Keratinocyte (primary cell): ENCODE data around the gene HOXB5. TPM values are rescaled to one million over a fixed set of nuclear protein-coding genes. Genes with fewer than 3 reads are reported as not detected.

Source experiments
- DNase-seq: peaks from one replicate; pipeline ENCODE4 v3.0.0-alpha.2; 2011; ENCODE audit warnings: low read depth, missing footprints, low spot score
- FAIRE-seq: peaks from 2 replicates; lab custom pipeline; 2011; peaks lifted over from hg19 to GRCh38; lab: Jason Lieb, UNC
- H2AFZ ChIP-seq: 2 replicates; pipeline ENCODE4 v1.6.0; 2012; ENCODE audit warnings: low read length, control low read depth, inconsistent platforms; ENCODE audit not compliant: control insufficient read depth
- H3K27ac ChIP-seq: 2 replicates; pipeline ENCODE4 v1.5.1; 2011; ENCODE audit warnings: low read length; ENCODE audit not compliant: control insufficient read depth, insufficient read depth
- H3K27me3 ChIP-seq: 3 replicates; pipeline ENCODE4 v1.6.0; 2011; ENCODE audit warnings: low read length; ENCODE audit not compliant: control insufficient read depth, insufficient read depth; ENCODE audit errors: extremely low read depth
- H3K36me3 ChIP-seq, 2 experiments: 2 replicates in 1 of 2; 3 replicates in 1 of 2; pipeline ENCODE4 v1.5.1; 2011; ENCODE audit warnings: low read length in 2 of 2, mild to moderate bottlenecking in 1 of 2; ENCODE audit not compliant: control insufficient read depth in 2 of 2, insufficient read depth in 2 of 2; ENCODE audit errors: extremely low read depth in 1 of 2
- H3K4me1 ChIP-seq: 3 replicates; pipeline ENCODE4 v1.5.1; 2011; ENCODE audit warnings: low read length; ENCODE audit not compliant: control insufficient read depth, insufficient read depth; ENCODE audit errors: extremely low read depth
- H3K4me2 ChIP-seq: 3 replicates; pipeline ENCODE4 v1.6.0; 2011; ENCODE audit warnings: low read depth, low read length; ENCODE audit not compliant: control insufficient read depth, insufficient read depth; ENCODE audit errors: extremely low read depth
- H3K4me3 ChIP-seq, 3 experiments: fragments of 200-600 bp in 1 of 3; sonication (generic) in 1 of 3; 2 replicates in 2 of 3; 3 replicates in 1 of 3; pipeline ENCODE4 v1.5.1; 2011 to 2016; ENCODE audit warnings: low read length in 3 of 3, mild to moderate bottlenecking in 3 of 3, control low read depth in 2 of 3, inconsistent platforms in 1 of 3, low read depth in 1 of 3, mixed read lengths in 1 of 3, mixed run types in 1 of 3, moderate library complexity in 1 of 3; ENCODE audit not compliant: control insufficient read depth in 2 of 3, insufficient read depth in 2 of 3; ENCODE audit errors: extremely low read depth in 1 of 3
- H3K79me2 ChIP-seq: 2 replicates; pipeline ENCODE4 v1.6.0; 2012; ENCODE audit warnings: low read length; ENCODE audit not compliant: control insufficient read depth, insufficient read depth
- H3K9ac ChIP-seq: 3 replicates; pipeline ENCODE4 v1.6.0; 2011; ENCODE audit warnings: low read length; ENCODE audit not compliant: control insufficient read depth, insufficient read depth; ENCODE audit errors: extremely low read depth
- H3K9me1 ChIP-seq: 3 replicates; pipeline ENCODE4 v1.6.0; 2011; ENCODE audit warnings: low read length; ENCODE audit not compliant: control insufficient read depth, insufficient read depth; ENCODE audit errors: extremely low read depth
- H3K9me3 ChIP-seq: 2 replicates; pipeline ENCODE4 v1.5.1; 2012; ENCODE audit warnings: low read depth, low read length; ENCODE audit not compliant: control insufficient read depth
- H4K20me1 ChIP-seq: 3 replicates; pipeline ENCODE4 v1.6.0; 2011; ENCODE audit warnings: low read length; ENCODE audit not compliant: control insufficient read depth, insufficient read depth; ENCODE audit errors: extremely low read depth
- EZH2 ChIP-seq: IDR thresholded peaks from one replicate; pipeline ENCODE4 v1.6.1; 2012; ENCODE audit warnings: inconsistent platforms, mild to moderate bottlenecking, low read length, moderate library complexity
- dilution Hi-C: fragments of 300-500 bp; cut with MboI; formaldehyde crosslinking; loops from one replicate; pipeline ENCODE4 v1.7.0; 2020; ENCODE audit warnings: low sequenced_read_pairs; ENCODE audit not compliant: extremely low pct_ligation_motif_present
- polyA plus RNA-seq, 5 experiments: library from polyadenylated mRNA; depleted of rRNA in 3 of 5; stranded (reverse) in 3 of 5; stranded (forward) in 1 of 5; unstranded in 1 of 5; fragments of >200 nt; gene quantifications; 1 replicate in 1 of 5; 2 replicates in 3 of 5; 3 replicates in 1 of 5; pipeline versions ENCODE4 v1.2.1 to v1.2.3, GENCODE V29; 2011 to 2012; ENCODE audit warnings: missing spikeins in 2 of 5, low read depth in 1 of 5, low replicate concordance in 1 of 5
- TF ChIP-seq, protein P1 (sequence below), 3 experiments: IDR thresholded peaks in 1 of 3; conservative IDR thresholded peaks in 1 of 3; optimal IDR thresholded peaks in 1 of 3; 2 replicates in 2 of 3; 3 replicates in 1 of 3; pipeline versions ENCODE3 to v1.5.1; 2011; ENCODE audit warnings: low read length in 3 of 3, mild to moderate bottlenecking in 3 of 3, moderate library complexity in 2 of 3, control low read depth in 1 of 3, inconsistent platforms in 1 of 3; ENCODE audit not compliant: insufficient read depth in 2 of 3; ENCODE audit errors: extremely low read depth in 1 of 3

The HOXB5 gene
- polyA plus RNA-seq, 1 donor (not counting 4 experiments of a cell fraction or from before 2014, with no cell fraction given) = not detected

GRCh38 chr17:48596735-48597527 lies 3.4 kb upstream of the HOXB5 start:
- peaks cover 93% of the 10 kb centered on the region for H3K27me3 ChIP-seq
- no peaks in the 10 kb centered on the region for H3K9me3 ChIP-seq
- H3K4me3 ChIP-seq = peak overlapping the region; percentile 46 to 71 (median 62)
- TF ChIP-seq, protein P1, sequence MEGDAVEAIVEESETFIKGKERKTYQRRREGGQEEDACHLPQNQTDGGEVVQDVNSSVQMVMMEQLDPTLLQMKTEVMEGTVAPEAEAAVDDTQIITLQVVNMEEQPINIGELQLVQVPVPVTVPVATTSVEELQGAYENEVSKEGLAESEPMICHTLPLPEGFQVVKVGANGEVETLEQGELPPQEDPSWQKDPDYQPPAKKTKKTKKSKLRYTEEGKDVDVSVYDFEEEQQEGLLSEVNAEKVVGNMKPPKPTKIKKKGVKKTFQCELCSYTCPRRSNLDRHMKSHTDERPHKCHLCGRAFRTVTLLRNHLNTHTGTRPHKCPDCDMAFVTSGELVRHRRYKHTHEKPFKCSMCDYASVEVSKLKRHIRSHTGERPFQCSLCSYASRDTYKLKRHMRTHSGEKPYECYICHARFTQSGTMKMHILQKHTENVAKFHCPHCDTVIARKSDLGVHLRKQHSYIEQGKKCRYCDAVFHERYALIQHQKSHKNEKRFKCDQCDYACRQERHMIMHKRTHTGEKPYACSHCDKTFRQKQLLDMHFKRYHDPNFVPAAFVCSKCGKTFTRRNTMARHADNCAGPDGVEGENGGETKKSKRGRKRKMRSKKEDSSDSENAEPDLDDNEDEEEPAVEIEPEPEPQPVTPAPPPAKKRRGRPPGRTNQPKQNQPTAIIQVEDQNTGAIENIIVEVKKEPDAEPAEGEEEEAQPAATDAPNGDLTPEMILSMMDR (optimal IDR thresholded peaks at IDR 0.05 in 1 of 3, IDR thresholded peaks at IDR 0.05 in 1 of 3, conservative IDR thresholded peaks at IDR 0.05 in 1 of 3; ENCODE audit: extremely low read depth in 1 of 3, insufficient read depth in 2 of 3, low read length in 3 of 3) = no peak
- TF ChIP-seq EZH2 = no peak
- dilution Hi-C loops = no loop called here
- peaks cover 0 to 4% of the 10 kb centered on the region in 2 experiments for H3K36me3 ChIP-seq
- no peak for DNase-seq
- H3K9me1 ChIP-seq = no peaks in the 10 kb centered on the region
- no peaks in the 10 kb centered on the region for H4K20me1 ChIP-seq
- FAIRE-seq = no peak
- H3K4me2 ChIP-seq = peak overlapping the region; percentile 82
- H3K27ac ChIP-seq = no peak overlapping the region
- H3K9ac ChIP-seq = no peak overlapping the region
- peaks cover 17% of the 10 kb centered on the region for H3K4me1 ChIP-seq
- no peak overlapping the region for H2AFZ ChIP-seq
- no peaks in the 10 kb centered on the region for H3K79me2 ChIP-seq

- Histone ChIP-seq H3K79me2 (no peaks in the 10 kb centered on the region), H3K4me2 (peak overlapping the region; percentile 82), H3K27ac (no peak overlapping the region), H3K4me3 (peak overlapping the region in 2 of 3 experiments; percentile 8 to 42), H3K9me3 (no peaks in the 10 kb centered on the region), H3K9ac (no peak overlapping the region), H3K9me1 (no peaks in the 10 kb centered on the region), H4K20me1 (no peaks in the 10 kb centered on the region), H2AFZ (peak overlapping the region; percentile 46), H3K36me3 (peaks cover 0 to 4% of the 10 kb centered on the region in 2 experiments), H3K4me1 (peaks cover 17% of the 10 kb centered on the region), H3K27me3 (peaks cover 91% of the 10 kb centered on the region)
- FAIRE-seq (no peak), DNase-seq (no peak)
- TF ChIP-seq, protein P1 (optimal IDR thresholded peaks at IDR 0.05 in 1 of 3, IDR thresholded peaks at IDR 0.05 in 1 of 3, conservative IDR thresholded peaks at IDR 0.05 in 1 of 3; ENCODE audit: extremely low read depth in 1 of 3, insufficient read depth in 2 of 3, low read length in 3 of 3) = no peak
- TF ChIP-seq EZH2 = no peak
- dilution Hi-C loops = no loop called here
Observed at GRCh38 chr17:48596000-48596734, 2.6 kb upstream of the HOXB5 start.
